GM19099 (cell line): ENCODE results near the gene LTBR.

Experiments
- POLR2A ChIP-seq: IDR thresholded peaks from 3 replicates; pipeline ENCODE4 v1.6.1; 2011; ENCODE audit warnings: low read depth; ENCODE audit not compliant: insufficient read length; ENCODE audit errors: extremely low read depth

The LTBR gene

GRCh38 chr12:6440391-6440790 is 56.4 kb downstream of the LTBR start:
- TF ChIP-seq POLR2A = no peak
